Activated CD8-positive, alpha-beta memory T cell treated with anti-CD3 and anti-CD28 coated beads for 24 hours (primary cell): ENCODE data around the gene ARID1B.

Experiments
- DNase-seq: peaks from one replicate; pipeline ENCODE4 v3.0.0-alpha.2; 2020

ARID1B gene

DNA sequence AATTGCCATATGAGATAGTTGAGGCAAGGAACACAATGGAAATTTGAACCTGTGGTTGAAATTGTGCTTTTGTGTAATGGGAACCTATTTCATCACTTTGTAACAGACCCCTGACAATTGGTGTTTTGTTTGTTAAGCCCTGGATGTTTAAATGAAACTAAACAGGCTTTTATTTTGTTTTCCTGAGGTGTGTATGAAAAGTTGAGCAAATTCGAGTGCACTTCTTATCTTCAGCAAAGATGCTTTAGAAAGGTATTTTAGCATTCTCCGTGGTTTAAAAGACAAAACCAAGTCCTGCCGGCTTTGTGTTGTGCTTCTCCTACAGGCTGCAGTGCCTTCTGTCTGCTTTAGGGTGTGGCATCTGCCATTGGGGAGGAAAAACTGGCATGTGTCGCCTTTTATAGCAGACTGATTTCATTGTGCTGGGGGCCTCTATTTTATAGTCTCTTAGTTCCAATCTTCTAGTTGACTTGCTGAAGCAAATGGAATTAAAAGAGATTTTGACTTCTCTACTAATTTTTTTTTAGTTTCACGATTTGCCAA, 2.2 kb upstream of the ARID1B start:
- DNase-seq, result no peak

DNA sequence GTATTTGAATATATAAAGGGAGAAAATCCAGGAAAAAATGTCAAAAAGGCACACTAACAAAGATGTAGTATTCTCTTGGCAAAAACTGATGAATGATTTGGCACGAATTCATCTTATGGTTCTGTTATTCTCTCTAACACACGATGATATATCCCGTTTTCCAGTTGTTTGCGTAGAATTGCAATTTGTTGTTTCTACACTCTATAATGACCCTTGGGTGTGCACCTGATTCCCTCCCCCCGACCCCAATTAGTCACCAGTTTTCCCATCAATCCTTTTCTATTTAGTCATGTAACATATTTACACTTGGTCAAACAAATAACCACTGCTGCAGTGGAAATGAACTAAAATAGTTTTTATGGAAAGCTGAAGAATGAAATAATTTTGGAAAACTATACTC, 1.5 kb upstream of the ARID1B start:
- DNase-seq, result no peak

DNA sequence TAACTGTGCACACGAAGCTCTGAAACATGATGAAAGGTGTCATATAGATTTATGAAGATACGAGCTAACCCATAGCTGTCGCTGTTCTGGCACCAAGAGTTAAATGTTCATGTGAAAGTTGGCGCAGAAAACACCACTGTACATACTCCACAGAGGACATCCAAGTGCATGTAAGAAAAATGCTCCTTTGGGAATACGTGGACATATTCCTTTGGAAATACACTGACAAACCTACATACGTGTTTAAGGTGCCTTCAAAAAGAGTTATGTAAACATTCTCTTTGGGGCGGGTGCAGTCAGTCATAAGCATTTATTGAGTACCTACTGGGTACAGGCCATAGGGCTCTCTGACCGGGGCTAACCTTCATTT, 723 bp upstream of the ARID1B start:
- no peak for DNase-seq

GRCh38 chr6:156777577-156778453, 637 bp downstream of the ARID1B start:
- peak; percentile 89 for DNase-seq

DNA sequence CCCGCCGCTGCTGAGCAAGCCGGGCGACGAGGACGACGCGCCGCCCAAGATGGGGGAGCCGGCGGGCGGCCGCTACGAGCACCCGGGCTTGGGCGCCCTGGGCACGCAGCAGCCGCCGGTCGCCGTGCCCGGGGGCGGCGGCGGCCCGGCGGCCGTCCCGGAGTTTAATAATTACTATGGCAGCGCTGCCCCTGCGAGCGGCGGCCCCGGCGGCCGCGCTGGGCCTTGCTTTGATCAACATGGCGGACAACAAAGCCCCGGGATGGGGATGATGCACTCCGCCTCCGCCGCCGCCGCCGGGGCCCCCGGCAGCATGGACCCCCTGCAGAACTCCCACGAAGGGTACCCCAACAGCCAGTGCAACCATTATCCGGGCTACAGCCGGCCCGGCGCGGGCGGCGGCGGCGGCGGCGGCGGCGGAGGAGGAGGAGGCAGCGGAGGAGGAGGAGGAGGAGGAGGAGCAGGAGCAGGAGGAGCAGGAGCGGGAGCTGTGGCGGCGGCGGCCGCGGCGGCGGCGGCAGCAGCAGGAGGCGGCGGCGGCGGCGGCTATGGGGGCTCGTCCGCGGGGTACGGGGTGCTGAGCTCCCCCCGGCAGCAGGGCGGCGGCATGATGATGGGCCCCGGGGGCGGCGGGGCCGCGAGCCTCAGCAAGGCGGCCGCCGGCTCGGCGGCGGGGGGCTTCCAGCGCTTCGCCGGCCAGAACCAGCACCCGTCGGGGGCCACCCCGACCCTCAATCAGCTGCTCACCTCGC, 1.5 kb downstream of the ARID1B start:
- DNase-seq, result peak; percentile 85

DNA sequence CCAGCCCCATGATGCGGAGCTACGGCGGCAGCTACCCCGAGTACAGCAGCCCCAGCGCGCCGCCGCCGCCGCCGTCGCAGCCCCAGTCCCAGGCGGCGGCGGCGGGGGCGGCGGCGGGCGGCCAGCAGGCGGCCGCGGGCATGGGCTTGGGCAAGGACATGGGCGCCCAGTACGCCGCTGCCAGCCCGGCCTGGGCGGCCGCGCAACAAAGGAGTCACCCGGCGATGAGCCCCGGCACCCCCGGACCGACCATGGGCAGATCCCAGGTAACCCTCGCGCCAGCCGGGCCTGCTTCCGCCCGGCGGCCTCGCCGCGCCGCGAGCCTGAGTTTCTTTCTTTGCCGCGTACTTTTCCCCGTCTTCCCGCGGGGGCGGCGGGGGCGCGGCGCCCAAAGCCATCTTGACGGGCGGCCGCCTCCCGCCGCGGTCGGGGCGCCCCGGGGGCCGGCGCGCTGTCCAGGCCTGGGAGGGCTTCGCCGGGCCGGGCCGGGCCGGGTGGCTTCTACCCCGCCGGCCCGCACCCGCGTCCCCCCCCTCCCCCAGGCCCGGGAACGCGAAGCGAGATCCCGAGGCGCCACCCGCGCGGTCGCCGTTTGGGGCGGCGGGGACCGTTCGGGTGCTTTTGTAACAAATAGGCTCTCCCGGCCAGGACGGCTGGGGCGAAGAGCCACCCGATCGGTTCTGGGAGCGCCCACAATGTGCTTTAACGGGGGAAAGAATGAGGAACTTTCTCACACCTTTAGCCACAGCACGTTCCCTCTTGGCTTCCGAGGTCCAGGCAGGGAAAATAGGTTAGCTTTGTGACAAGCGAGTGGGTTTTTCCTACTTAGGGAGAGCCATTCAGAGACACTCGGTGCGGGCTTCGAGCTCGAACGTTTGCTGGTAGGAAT, 2.3 kb downstream of the ARID1B start:
- peak; percentile 87 for DNase-seq

- DNase-seq, result no peak
Observed at GRCh38 chr6:156780102-156780641, 3.0 kb downstream of the ARID1B start.

DNA sequence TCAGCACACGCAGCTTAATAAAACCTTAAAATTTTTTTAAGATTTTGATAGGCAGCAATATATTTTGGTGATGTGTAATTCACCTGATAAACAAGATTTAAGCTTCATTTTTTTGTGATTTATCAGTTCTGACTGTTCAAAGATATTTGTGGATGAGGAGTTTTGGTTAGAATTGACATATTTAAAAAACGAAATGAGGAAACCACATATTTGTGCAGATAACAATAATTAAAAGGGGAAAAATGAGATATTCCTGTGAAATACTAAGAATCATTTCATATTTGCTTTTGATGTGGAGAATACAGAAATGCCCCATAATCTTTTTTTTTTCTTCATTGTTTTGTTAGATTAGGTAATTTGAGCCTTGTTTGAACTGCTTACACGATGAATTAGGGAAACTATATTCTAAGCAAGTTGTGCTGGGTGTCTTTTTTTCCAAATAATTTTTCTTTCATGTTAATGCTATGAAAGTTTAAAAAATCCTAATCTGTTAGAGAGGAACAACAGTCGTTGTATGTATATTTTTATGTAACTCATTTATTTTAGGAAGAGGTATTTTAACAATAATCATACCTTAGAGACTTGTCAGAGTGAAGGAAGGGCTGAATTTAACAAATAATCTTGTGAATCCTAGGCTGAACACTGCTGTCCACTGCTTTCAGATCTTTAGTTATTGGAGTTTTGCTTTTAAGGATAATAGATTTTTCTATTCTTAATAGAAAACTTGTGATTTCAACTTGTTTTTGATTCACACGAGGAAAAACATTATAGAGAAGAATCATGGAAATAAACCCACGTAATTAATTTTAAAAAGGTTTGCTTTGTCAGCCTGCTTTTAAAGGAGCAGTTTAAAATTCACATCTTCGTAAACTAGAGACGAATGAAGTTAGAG, 4.0 kb downstream of the ARID1B start:
- DNase-seq, result no peak

DNA sequence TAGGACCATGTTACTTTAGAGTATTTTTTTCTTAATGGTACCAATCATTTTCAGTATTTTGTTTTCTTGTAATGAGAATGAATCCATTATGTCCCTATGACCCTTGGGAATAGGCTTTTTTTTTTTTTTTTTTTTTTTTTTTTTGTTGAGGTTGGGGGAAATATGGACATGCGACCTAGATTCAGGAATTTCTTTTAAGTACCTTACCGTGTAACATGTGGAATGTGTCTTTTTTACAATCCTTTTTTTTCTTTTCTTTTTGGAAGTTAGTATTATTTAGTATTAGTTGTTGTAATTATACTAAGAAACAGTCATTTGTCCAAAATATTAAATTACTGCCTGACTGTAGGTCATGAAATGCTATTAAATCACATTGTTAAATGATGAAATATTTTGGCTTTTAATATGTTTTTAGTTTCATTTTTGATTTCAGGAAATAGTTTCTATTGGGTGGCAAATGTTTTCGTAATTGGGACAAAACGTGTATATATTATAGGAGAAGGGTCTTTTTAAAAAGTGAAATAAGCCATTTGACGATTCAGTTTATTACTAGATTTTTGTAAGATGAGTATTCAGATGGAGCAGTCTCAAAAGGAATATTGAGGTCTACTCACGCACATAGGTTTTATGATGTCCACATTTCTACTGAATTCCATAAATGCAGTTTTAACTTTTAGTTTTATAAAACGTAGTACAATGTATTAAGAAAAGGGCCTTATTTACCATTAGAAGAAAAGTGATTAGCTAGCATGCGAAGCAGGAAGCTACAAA, 4.9 kb downstream of the ARID1B start:
- DNase-seq, result no peak

- no peak for DNase-seq
Observed at GRCh38 chr6:156782691-156783320, 5.6 kb downstream of the ARID1B start.

DNA sequence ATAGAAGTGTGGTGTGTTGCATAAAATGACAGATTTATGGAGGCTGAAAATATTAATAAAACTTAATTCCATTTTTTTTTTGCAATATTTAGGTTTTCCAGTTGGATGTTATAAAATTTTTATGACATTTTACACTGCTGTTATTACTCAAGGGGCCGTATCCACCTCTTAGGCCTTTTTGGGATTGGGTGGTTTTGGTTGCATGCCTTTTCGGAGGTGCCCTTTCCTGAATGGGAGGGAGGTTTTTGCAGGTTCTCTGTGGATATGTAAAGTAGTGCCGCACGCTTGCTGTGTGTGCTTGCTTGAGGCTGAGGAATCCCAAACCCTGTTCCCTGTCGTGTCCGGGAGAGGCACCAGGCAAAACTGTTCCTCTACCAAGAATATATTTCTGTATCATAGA, 6.8 kb downstream of the ARID1B start:
- DNase-seq, result no peak

GRCh38 chr6:156786652-156787051, 9.5 kb downstream of the ARID1B start:
- DNase-seq, result no peak

DNA sequence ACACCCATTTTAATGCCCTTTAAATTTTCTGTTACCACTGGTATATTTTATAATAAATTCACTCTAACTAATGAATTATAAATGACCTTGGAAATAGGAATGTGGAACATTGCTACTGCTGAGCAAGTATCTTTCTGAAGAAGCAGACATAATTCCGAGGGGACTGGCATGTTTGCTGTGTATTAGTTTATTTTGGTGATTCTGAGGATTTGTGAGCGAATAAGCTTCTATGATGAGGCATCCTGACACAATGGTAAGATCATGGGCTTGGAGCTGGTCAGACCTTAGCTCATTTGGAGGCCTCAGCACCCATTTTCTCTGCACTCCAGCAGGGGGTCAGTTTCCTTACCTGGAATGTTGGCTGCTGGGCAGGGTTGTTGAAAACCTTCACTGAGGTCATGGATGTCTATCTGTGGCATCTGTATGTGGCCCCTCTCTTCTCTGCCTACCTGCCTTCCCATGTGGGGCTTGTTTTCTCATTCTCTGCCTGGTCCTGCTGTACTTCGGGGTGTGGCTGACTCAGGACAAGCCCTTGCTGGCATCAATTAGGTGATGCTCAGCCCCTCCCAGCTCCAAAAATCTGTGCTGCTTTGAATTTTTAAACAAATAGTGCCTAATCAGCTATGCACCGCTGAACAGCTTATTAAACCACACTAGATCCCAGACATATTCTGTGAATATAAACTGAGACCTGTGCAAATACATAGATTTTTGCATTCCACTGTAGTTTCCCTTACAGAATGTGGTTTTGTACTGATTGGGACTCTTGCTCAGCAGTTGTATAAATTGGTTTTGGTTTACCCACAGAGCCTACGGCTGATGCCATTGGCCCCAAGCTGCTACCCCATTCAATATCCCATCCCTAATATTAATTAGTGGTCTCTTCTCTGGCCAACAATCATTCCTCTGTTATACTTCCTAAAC, 10.7 kb downstream of the ARID1B start:
- DNase-seq, result no peak

GRCh38 chr6:156789081-156789943, 12.1 kb downstream of the ARID1B start:
- DNase-seq, result no peak

DNA sequence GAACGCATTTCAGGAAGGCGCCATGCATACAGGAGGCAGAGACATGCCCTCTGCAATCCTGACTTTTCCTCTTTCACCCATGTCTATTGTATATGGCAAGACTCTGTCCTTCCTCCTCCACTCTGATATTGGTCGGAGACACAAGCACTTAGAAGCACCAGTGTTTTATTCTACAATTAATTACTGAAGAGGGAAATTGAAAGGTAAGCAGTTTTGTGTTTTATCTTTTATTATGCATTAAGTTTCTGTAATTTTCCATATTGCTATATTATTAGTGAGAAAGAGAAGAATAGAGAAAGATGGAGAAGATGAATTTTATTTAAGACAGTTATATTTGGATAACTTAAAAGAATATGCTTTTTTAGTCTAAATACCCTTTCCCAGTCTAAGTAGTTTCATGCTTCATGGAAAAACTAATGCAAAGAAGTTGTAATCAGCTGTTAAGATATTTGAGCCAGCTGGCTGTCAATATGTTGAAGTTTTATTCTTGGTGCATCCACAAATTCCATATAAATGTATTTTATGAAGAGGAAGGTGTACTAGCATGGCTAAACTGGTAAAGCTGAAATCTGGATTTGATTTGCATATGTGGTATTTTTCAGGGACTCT, 13.6 kb downstream of the ARID1B start:
- no peak for DNase-seq

DNA sequence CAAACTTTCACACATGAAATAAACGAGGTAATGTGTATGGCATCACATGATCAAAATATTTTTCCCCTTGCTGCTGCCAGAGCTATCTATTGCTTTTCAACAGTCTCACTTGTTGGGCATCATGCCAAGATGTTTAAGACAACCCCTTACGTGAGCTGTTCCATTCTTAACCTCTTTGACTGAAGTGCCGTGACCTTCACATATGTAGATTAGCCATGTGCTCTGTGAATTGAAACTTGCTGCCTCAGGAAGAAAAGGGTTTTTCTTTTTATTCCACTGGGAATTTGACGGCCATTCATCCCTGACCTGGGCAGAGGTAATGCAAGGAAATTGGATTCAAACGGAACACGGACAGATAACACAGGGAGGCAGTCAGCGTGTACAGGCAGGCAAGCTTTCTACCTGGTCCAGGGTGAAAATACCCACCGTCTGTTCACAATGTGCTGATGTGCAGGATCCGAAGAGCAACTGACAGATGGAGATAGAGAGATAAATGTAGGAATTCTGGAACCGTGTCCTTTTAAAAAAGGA, 14.2 kb downstream of the ARID1B start:
- DNase-seq, result peak; percentile 54

GRCh38 chr6:156793200-156793599, 16.0 kb downstream of the ARID1B start:
- DNase-seq, result no peak
